ENCODE measurements around the gene NTN1.

Gene NTN1

DNA sequence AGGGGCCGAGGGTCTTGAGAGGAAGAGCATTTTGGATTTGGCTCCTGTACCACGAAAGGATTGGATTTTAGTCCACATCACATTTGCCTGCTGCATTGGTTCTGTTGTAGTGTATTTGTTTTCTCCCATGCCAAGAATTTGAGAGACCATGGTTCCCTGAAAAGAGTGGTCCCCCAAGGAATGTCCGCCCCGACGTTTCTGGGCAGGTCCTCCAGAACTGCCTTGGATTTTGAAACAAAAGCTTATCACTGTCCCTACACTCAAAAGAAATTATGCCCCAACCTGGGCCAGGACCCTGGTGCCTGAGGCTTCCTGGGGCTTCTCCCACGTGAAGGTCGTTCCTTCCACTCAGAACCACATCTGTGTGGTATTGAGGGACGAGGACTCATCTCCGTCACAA is 10.8 kb downstream of the NTN1 start:
- H3K9me3 ChIP-seq (ENCODE audit: control insufficient read depth, insufficient read depth, low read length): no peaks in the 10 kb centered on the region
- no peak overlapping the region for H3K27ac ChIP-seq (ENCODE audit: low read depth, low read length)
- H3K4me2 ChIP-seq (ENCODE audit: low read length): no peak overlapping the region
- H3K4me1 ChIP-seq (ENCODE audit: control insufficient read depth, low read length): no peaks in the 10 kb centered on the region
- H3K27me3 ChIP-seq (ENCODE audit: control insufficient read depth, low read length): no peaks in the 10 kb centered on the region
- H3K79me2 ChIP-seq (ENCODE audit: control insufficient read depth, low read length): no peaks in the 10 kb centered on the region
- no peak for TF ChIP-seq EZH2phosphoT487 (IDR thresholded peaks at IDR 0.05; ENCODE audit: borderline replicate concordance, low read length)
- TF ChIP-seq, protein P1, sequence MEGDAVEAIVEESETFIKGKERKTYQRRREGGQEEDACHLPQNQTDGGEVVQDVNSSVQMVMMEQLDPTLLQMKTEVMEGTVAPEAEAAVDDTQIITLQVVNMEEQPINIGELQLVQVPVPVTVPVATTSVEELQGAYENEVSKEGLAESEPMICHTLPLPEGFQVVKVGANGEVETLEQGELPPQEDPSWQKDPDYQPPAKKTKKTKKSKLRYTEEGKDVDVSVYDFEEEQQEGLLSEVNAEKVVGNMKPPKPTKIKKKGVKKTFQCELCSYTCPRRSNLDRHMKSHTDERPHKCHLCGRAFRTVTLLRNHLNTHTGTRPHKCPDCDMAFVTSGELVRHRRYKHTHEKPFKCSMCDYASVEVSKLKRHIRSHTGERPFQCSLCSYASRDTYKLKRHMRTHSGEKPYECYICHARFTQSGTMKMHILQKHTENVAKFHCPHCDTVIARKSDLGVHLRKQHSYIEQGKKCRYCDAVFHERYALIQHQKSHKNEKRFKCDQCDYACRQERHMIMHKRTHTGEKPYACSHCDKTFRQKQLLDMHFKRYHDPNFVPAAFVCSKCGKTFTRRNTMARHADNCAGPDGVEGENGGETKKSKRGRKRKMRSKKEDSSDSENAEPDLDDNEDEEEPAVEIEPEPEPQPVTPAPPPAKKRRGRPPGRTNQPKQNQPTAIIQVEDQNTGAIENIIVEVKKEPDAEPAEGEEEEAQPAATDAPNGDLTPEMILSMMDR (IDR thresholded peaks at IDR 0.05; ENCODE audit: low read depth, low read length, poor library complexity, severe bottlenecking): no peak
- H3K4me3 ChIP-seq (ENCODE audit: low read length): no peak overlapping the region
- no peaks in the 10 kb centered on the region for H4K20me1 ChIP-seq (ENCODE audit: control insufficient read depth, insufficient read depth, low read depth, low read length)
- no peaks in the 10 kb centered on the region for H3F3A ChIP-seq (ENCODE audit: control insufficient read depth, insufficient read depth)
- H3K9me2 ChIP-seq (replicated peaks; ENCODE audit: control insufficient read depth, low read length): no peaks in the 10 kb centered on the region
- H3K36me3 ChIP-seq (ENCODE audit: control insufficient read depth, low read length): no peaks in the 10 kb centered on the region

DNA sequence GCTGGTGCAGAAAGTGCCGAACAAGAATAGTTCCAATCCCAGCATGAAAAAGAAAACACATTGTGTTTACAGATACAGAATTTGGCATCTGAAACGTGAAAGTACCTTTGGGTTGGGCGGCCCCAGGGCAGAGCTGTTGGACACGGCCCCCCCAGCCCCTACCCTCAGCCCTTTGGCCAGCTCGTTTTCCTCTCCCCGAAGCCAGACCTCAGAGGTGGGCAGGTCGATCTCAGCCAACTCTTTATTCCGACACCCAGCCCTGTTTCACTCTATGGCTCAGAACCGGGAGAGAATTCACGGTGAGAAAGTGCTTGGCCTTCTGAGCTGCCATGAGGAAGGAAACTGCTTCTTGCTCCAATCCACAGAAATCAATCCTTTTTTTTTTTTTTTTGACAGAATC is 11.3 kb downstream of the NTN1 start:
- H3F3A ChIP-seq (ENCODE audit: control insufficient read depth, insufficient read depth): no peaks in the 10 kb centered on the region
- no peaks in the 10 kb centered on the region for H3K27me3 ChIP-seq (ENCODE audit: control insufficient read depth, low read length)
- no peaks in the 10 kb centered on the region for H3K4me1 ChIP-seq (ENCODE audit: control insufficient read depth, low read length)
- H3K9me3 ChIP-seq (ENCODE audit: control insufficient read depth, insufficient read depth, low read length): no peaks in the 10 kb centered on the region
- no peak overlapping the region for H3K4me2 ChIP-seq (ENCODE audit: low read length)
- no peak overlapping the region for H3K27ac ChIP-seq (ENCODE audit: low read depth, low read length)
- H3K9me2 ChIP-seq (replicated peaks; ENCODE audit: control insufficient read depth, low read length): no peaks in the 10 kb centered on the region
- no peaks in the 10 kb centered on the region for H3K79me2 ChIP-seq (ENCODE audit: control insufficient read depth, low read length)
- no peaks in the 10 kb centered on the region for H3K36me3 ChIP-seq (ENCODE audit: control insufficient read depth, low read length)
- H3K4me3 ChIP-seq (ENCODE audit: low read length): no peak overlapping the region
- no peaks in the 10 kb centered on the region for H4K20me1 ChIP-seq (ENCODE audit: control insufficient read depth, insufficient read depth, low read depth, low read length)
- no peak for TF ChIP-seq EZH2phosphoT487 (IDR thresholded peaks at IDR 0.05; ENCODE audit: borderline replicate concordance, low read length)
- TF ChIP-seq, protein P1 (IDR thresholded peaks at IDR 0.05; ENCODE audit: low read depth, low read length, poor library complexity, severe bottlenecking): no peak

DNA sequence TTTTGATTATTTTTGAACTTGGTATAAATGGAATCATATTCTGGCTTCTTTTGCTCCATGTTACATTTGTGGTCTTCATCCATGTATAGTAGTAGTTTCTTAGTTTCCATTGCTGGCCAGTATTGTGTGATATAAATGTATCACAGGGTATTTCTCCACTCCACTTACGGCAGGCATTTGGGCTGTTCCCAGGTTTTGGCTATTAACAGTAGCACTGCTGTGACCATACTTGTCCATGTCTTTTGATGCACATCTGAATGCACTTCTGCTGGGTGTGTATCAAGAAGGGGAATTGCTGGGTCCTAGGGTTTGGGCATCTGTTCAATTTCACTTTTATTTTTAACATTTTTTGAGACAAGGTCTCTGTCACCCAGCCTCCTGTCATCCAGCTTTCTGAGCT is 13.9 kb downstream of the NTN1 start:
- Histone ChIP-seq H3K4me1 (ENCODE audit: control insufficient read depth, low read length) (no peaks in the 10 kb centered on the region), H3K4me2 (ENCODE audit: low read length) (no peak overlapping the region), H4K20me1 (ENCODE audit: control insufficient read depth, insufficient read depth, low read depth, low read length) (no peaks in the 10 kb centered on the region), H3K36me3 (ENCODE audit: control insufficient read depth, low read length) (no peaks in the 10 kb centered on the region), H3K9me2 (replicated peaks; ENCODE audit: control insufficient read depth, low read length) (no peaks in the 10 kb centered on the region), H3K4me3 (ENCODE audit: low read length) (no peak overlapping the region), H3K9me3 (ENCODE audit: control insufficient read depth, insufficient read depth, low read length) (no peaks in the 10 kb centered on the region), H3K27ac (ENCODE audit: low read depth, low read length) (no peak overlapping the region), H3F3A (ENCODE audit: control insufficient read depth, insufficient read depth) (no peaks in the 10 kb centered on the region), H3K27me3 (ENCODE audit: control insufficient read depth, low read length) (no peaks in the 10 kb centered on the region), H3K79me2 (ENCODE audit: control insufficient read depth, low read length) (no peaks in the 10 kb centered on the region)
- no peak for TF ChIP-seq EZH2phosphoT487 (IDR thresholded peaks at IDR 0.05; ENCODE audit: borderline replicate concordance, low read length)
- TF ChIP-seq, protein P1 (IDR thresholded peaks at IDR 0.05; ENCODE audit: low read depth, low read length, poor library complexity, severe bottlenecking): no peak

DNA sequence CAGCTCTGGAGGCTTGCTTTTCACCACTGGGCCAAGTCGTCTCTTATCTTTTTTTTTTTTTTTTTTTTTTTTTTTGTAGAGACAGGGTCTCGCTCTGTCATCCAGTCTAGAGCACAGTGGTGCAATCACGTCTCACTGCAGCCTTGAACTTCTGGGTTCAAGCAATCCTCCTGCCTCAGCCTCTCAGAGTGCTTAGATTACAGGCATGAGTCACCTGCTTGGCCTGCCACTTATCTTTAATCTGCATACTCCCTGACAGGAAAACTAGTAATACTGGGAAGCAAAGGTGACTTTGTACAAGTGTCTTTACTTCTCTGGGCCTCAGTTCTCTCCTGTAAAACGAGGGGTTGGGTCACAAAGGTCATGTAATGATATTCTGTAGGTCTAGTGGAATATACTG is 15.0 kb downstream of the NTN1 start:
- Histone ChIP-seq H3K4me3 (ENCODE audit: low read length) (no peak overlapping the region), H3K9me3 (ENCODE audit: control insufficient read depth, insufficient read depth, low read length) (no peaks in the 10 kb centered on the region), H3K4me1 (ENCODE audit: control insufficient read depth, low read length) (no peaks in the 10 kb centered on the region), H3K27me3 (ENCODE audit: control insufficient read depth, low read length) (no peaks in the 10 kb centered on the region), H3F3A (ENCODE audit: control insufficient read depth, insufficient read depth) (no peaks in the 10 kb centered on the region), H3K79me2 (ENCODE audit: control insufficient read depth, low read length) (no peaks in the 10 kb centered on the region), H3K4me2 (ENCODE audit: low read length) (no peak overlapping the region), H4K20me1 (ENCODE audit: control insufficient read depth, insufficient read depth, low read depth, low read length) (no peaks in the 10 kb centered on the region), H3K9me2 (replicated peaks; ENCODE audit: control insufficient read depth, low read length) (no peaks in the 10 kb centered on the region), H3K27ac (ENCODE audit: low read depth, low read length) (no peak overlapping the region), H3K36me3 (ENCODE audit: control insufficient read depth, low read length) (no peaks in the 10 kb centered on the region)
- no peak for TF ChIP-seq EZH2phosphoT487 (IDR thresholded peaks at IDR 0.05; ENCODE audit: borderline replicate concordance, low read length)
- TF ChIP-seq, protein P1 (IDR thresholded peaks at IDR 0.05; ENCODE audit: low read depth, low read length, poor library complexity, severe bottlenecking): no peak

Measured in DOHH2 (cell line).